Pancreas (tissue), 10 donors: ENCODE data around the gene CTDSP2. TPM values are rescaled to one million over a fixed set of nuclear protein-coding genes. Genes with fewer than 3 reads are reported as not detected.
A peak's percentile ranks its signal among the peaks of the same experiment; 100 is the strongest.

Experiments used
- ATAC-seq, 4 donors: fragments of 200-7000 bp; cut with Tn5 transposase; one replicate each; pipeline versions ENCODE4 v1.8.0 to v1.9.1; 2020; ENCODE audit warnings: mild to moderate bottlenecking in 4 of 4, moderate library complexity in 4 of 4
- DNase-seq, 6 donors: peaks; one replicate each; pipeline ENCODE4 v3.0.0-alpha.2; 2020
- FAIRE-seq: peaks from 2 replicates; lab custom pipeline; 2012; peaks lifted over from hg19 to GRCh38; lab: Jason Lieb, UNC
- H3K27ac ChIP-seq, 4 donors: fragments of 200-600 bp; sonication (generic); 1 replicate in 3 of 4; 2 replicates in 1 of 4; pipeline versions ENCODE4 v1.5.0 to v1.8.0; 2020
- H3K27me3 ChIP-seq, 4 donors: fragments of 200-600 bp; one replicate each; pipeline ENCODE4 v1.8.0; 2021
- H3K36me3 ChIP-seq, 3 donors: fragments of 200-600 bp; sonication (generic) in 1 of 3; one replicate each; pipeline versions ENCODE4 v1.5.0 to v1.8.0; 2020 to 2021
- H3K4me1 ChIP-seq, 3 donors: fragments of 200-600 bp; one replicate each; pipeline ENCODE4 v1.8.0; 2021
- H3K4me3 ChIP-seq, 4 donors: fragments of 200-600 bp; sonication (generic) in 2 of 4; one replicate each; pipeline versions ENCODE4 v1.5.0 to v1.8.0; 2020 to 2021
- H3K9me3 ChIP-seq, 4 donors: fragments of 200-600 bp; one replicate each; pipeline ENCODE4 v1.8.0; 2021
- CTCF ChIP-seq, 4 donors: fragments of 200-600 bp; sonication (generic) in 3 of 4; IDR thresholded peaks; one replicate each; pipeline versions ENCODE4 v1.5.0 to v1.8.0; 2021; ENCODE audit warnings: antibody characterized with exemption in 4 of 4
- WGBS, 2 donors: extraction: QIAGEN DNeasy Blood & Tissue Kit; methylation state at CpG; one replicate each; pipeline ENCODE4 v1.1.7; 2013; 5-methylcytosine and 5-hydroxymethylcytosine counted together
- intact Hi-C, 3 donors: fragments of 100-400 bp; cut with DNase I; formaldehyde crosslinking; loops; one replicate each; pipeline versions ENCODE4 v1.11.1 to v1.14.2; 2022
- polyA plus RNA-seq, 2 donors: library from polyadenylated mRNA; stranded (reverse); fragments of 200-250 nt; gene quantifications; one replicate each; pipeline ENCODE4 v1.2.3, GENCODE V29; 2013
- total RNA-seq, 6 donors: library from RNA; stranded (reverse); fragmentation: NEBNext Ultra II Directional in 4 of 6; extraction: Animal tissue kit (Norgen Biotek cat#: 25700) in 4 of 6; gene quantifications; one replicate each; pipeline versions ENCODE4 v1.2.1 to v1.2.4, GENCODE V29; 2021 to 2023
- donor health status: healthy with polysubstance abuse.
- donor health status: DM: no; HTN: no; CAD: no; lungs with moderate emphysema.
- donor health status: DM: no; HTN: no; CAD: no.
- donor health status: control.
- donor health status: control.
- donor health status: Bipolar disorder and iron deficiency.
- donor health status: DM: yes; HTN: yes; CAD: no.
- donor health status: DM: no; HTN: no; CAD: no.
- donor health status: DM: no; HTN: no; CAD: no.
- donor health status: DM: yes; HTN: yes; CAD: no.

The CTDSP2 gene
- total and polyA plus RNA-seq, 8 donors, result 38.7 to 165 (median 90.3) TPM

- H3K4me3 ChIP-seq, result no peak overlapping the region
- intact Hi-C loops, result no loop called here
- FAIRE-seq (no peak), ATAC-seq (no peak), DNase-seq (no peak)
- H3K4me1 ChIP-seq, result no peaks in the 10 kb centered on the region
- H3K27ac ChIP-seq, result no peak overlapping the region
- no peak for TF ChIP-seq CTCF (IDR thresholded peaks at IDR 0.05)
- H3K27me3 ChIP-seq, result no peaks in the 10 kb centered on the region
- 84 to 90% methylated on average over 8 of the region's 8 CpGs for WGBS, 2 donors
- H3K9me3 ChIP-seq, result no peaks in the 10 kb centered on the region
- peaks cover 0 to 15% (median 8%) of the 10 kb centered on the region in 3 donors for H3K36me3 ChIP-seq
Observed at GRCh38 chr12:57817261-57817989, 29.1 kb downstream of the CTDSP2 start.

GRCh38 chr12:57816855-57817151 lies 29.7 kb downstream of the CTDSP2 start:
- TF ChIP-seq CTCF (IDR thresholded peaks at IDR 0.05), result no peak

GRCh38 chr12:57816001-57816854 lies 30.3 kb downstream of the CTDSP2 start:
- ATAC-seq (no peak), FAIRE-seq (no peak), DNase-seq (no peak)
- 25 to 36% methylated on average over 3 of the region's 3 CpGs for WGBS, 2 donors
- no peak for TF ChIP-seq CTCF (IDR thresholded peaks at IDR 0.05)
- H3K4me1 ChIP-seq, result no peaks in the 10 kb centered on the region
- peaks cover 0 to 6% (median under 1%) of the 10 kb centered on the region in 3 donors for H3K36me3 ChIP-seq
- intact Hi-C loops, result no loop called here
- H3K4me3 ChIP-seq, result no peak overlapping the region
- H3K27ac ChIP-seq, result no peak overlapping the region
- H3K9me3 ChIP-seq, result no peaks in the 10 kb centered on the region
- no peaks in the 10 kb centered on the region for H3K27me3 ChIP-seq

More at GRCh38 chr12:57816855-57817151, 29.7 kb downstream of the CTDSP2 start:
- 71 to 73% methylated on average over 5 of the region's 5 CpGs for WGBS, 2 donors
- H3K36me3 ChIP-seq, result peaks cover 0 to 9% (median 4%) of the 10 kb centered on the region in 3 donors
- no peak overlapping the region for H3K4me3 ChIP-seq
- intact Hi-C loops, result no loop called here
- no peak overlapping the region for H3K27ac ChIP-seq
- no peaks in the 10 kb centered on the region for H3K9me3 ChIP-seq
- peak in 3 of 4 donors; percentile 36 to 58 (median 50) for ATAC-seq
- no peaks in the 10 kb centered on the region for H3K27me3 ChIP-seq
- no peak for DNase-seq
- FAIRE-seq, result no peak
- no peaks in the 10 kb centered on the region for H3K4me1 ChIP-seq

GRCh38 chr12:57815177-57816000 lies 31.1 kb downstream of the CTDSP2 start:
- Histone ChIP-seq H3K4me3 (no peak overlapping the region), H3K36me3 (peaks cover 0 to 11% (median 0%) of the 10 kb centered on the region in 3 donors), H3K27ac (no peak overlapping the region), H3K9me3 (no peaks in the 10 kb centered on the region), H3K27me3 (no peaks in the 10 kb centered on the region), H3K4me1 (no peaks in the 10 kb centered on the region)
- FAIRE-seq (no peak), ATAC-seq (peak in 1 of 4 donors; percentile 2), DNase-seq (no peak)
- intact Hi-C loops, result no loop called here
- 77 to 82% methylated on average over 13 of the region's 13 CpGs for WGBS, 2 donors
- no peak for TF ChIP-seq CTCF (IDR thresholded peaks at IDR 0.05)
